Fibroblast of mammary gland (primary cell): ENCODE results near the gene FHIT.

Experiments
- DNase-seq: peaks from one replicate; pipeline ENCODE4 v3.0.0-alpha.2; 2010; ENCODE audit warnings: low read depth
- H3K4me3 ChIP-seq: 2 replicates; pipeline ENCODE4 v1.5.1; 2011; ENCODE audit warnings: low read depth, mild to moderate bottlenecking, low read length, moderate library complexity; ENCODE audit not compliant: control insufficient read depth
- TF ChIP-seq, protein P1 (sequence below): conservative IDR thresholded peaks from 2 replicates; pipeline ENCODE4 v1.5.1; 2011; ENCODE audit warnings: low read depth, low read length, inconsistent platforms; ENCODE audit not compliant: control insufficient read depth, insufficient read depth

FHIT gene

DNA sequence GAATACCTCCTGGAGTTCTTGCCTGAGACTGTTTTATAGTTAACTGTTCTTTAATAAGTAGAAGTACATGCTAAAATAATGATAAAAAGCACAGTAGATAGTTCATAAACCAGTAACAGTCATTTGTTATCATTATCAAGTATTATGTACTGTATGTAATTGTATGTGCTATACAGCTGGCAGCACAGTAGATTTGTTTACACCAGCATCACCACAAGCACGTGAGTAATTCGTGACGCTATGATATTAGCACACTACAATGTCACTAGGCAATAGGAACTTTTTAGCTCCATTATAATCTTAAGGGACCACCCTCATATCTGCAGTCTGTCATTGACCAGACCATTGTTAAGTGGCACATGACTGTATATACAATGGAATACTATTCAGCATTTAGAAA is 534.7 kb downstream of the FHIT start:
- TF ChIP-seq, protein P1, sequence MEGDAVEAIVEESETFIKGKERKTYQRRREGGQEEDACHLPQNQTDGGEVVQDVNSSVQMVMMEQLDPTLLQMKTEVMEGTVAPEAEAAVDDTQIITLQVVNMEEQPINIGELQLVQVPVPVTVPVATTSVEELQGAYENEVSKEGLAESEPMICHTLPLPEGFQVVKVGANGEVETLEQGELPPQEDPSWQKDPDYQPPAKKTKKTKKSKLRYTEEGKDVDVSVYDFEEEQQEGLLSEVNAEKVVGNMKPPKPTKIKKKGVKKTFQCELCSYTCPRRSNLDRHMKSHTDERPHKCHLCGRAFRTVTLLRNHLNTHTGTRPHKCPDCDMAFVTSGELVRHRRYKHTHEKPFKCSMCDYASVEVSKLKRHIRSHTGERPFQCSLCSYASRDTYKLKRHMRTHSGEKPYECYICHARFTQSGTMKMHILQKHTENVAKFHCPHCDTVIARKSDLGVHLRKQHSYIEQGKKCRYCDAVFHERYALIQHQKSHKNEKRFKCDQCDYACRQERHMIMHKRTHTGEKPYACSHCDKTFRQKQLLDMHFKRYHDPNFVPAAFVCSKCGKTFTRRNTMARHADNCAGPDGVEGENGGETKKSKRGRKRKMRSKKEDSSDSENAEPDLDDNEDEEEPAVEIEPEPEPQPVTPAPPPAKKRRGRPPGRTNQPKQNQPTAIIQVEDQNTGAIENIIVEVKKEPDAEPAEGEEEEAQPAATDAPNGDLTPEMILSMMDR: no peak
- no peak overlapping the region for H3K4me3 ChIP-seq
- DNase-seq: no peak

DNA sequence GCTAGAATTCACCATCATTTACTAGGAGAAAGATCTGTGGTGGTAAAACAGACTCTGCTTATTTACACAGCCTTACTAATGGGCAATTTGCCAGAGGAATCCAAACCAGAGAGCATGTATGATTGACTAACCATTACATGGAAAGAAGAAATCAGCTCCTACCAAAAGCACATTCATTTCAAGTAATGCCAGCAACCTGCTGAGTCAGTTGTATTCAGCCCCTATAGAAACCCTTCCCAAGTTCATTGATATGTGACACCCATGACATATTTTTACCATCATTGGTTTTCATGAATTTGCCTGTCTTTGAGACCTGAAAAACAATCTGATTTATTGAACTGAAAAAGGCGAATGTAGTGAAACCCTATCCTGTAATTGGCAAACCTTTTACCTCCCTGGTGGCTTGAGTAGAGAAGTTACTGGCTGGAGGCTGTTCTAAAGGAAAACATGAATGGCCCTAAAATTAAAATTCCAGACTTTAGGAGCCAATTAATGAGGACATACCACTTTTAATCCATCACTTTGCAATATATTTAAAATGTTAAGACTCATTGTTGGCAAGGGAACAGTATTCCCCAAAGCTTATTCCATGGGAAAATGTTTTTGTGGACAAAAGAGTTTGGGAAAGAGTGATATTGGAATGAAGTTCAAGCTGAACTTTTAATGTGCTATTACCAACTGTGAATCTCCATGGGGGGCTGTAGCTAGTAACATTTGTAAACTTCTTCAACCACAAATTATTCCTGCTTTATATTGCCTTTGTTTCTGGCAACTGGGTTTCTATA is 542.9 kb downstream of the FHIT start:
- H3K4me3 ChIP-seq: no peak overlapping the region
- TF ChIP-seq, protein P1: no peak
- DNase-seq: peak; percentile 82

DNA sequence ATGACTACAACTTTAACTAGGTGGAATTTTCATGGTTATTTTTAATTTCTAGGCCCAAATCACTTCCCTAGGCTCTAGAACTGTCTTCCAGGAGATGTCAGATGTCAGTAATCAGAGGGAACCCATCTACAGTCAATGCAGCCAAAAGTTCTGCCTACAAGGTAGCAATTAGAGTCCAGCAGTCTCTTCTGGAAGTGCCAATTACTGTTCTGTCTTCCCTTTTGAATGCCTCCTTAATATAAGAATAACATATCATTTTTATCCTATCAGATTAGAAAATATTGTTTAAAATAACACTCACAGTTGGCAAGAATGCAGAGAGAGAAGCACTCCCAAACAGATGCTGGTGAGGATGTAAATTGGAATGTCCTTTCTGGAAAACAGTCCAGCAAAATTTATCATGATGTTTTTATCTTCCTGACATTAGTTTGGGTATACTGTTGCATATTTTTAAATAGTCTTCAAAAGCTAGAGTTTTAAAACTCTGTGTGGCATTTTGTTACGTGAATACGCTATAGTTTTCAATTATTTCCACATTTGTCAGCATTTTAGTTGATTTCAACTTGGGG is 543.7 kb downstream of the FHIT start:
- DNase-seq: peak; percentile 28
- H3K4me3 ChIP-seq: no peak overlapping the region
- TF ChIP-seq, protein P1: no peak

DNA sequence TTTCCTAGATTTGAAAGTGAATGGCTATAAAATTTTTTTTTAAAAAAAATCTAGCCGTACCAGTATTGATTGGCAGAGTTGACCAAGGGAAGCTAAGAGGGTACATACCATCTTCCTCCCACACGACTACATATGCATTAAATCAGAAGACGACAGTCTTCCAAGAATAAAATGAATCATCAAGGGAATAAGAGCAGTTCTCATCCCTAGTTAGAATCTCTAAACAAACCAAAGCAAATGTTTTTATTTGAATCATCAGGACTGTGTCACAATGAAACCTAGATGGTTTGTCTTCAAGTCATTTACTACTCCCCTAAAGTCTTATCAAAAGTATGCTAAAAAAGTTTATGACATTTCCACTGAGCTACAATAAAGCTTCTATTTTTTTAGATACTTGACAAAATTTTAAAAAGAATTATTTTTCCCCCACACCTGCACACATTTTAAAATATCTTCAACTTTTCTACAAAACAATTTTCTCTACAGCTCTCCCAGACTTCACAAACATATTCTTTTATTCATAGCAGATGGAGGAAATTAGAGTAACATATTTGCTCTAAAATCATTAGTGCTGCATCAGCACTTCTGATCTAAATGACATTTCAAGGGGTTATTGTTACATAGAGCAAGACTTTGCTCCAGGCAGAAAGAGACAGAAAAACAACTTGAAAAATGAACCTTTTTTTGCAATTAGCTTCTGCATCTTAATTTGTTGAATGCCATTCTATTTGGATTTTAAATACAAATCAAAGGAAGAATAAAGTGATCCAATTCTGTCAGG is 547.1 kb downstream of the FHIT start:
- no peak overlapping the region for H3K4me3 ChIP-seq
- TF ChIP-seq, protein P1: no peak
- peak; percentile 83 for DNase-seq

DNA sequence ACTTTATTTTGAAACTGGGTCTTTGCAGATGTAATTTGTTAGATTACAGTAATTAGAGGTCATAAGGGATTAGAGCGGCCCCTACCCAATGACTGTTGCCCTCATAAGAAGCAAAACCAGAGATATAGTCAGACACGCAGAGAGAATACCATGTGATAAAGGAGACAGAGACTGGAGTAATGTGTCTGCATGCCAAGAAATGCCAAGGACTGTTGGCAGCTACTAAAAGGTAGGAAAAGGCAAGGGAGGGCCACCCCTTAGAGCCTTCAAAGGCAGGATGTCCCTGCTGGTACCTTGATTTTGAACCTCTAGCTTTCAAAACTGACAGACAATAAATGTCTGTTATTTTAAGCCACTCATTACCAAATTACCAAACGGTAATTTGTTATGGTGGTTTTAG is 548.2 kb downstream of the FHIT start:
- TF ChIP-seq, protein P1: no peak
- no peak for DNase-seq
- no peak overlapping the region for H3K4me3 ChIP-seq

DNA sequence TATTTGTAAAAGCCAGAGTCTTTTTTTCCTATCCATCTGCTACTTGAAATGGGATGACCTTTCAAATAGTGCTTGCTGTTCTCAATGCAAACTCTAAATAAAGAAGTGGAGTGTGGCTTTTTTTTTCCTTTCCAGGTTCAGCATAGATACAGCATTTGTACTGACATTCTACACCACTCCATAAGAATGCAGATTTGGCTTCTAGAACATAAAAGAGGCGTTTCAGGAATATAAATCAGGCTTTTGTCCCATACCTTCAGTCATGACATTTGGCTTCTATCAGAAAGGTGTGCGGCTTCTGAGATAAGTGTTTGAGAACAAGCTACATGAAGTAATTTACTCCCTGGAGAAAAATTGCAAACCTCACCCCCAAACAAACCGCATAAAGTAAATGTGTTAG is 553.1 kb downstream of the FHIT start:
- TF ChIP-seq, protein P1: no peak
- H3K4me3 ChIP-seq: no peak overlapping the region
- DNase-seq: no peak
